Fibroblast of lung (primary cell): ENCODE results near the gene TMEM132D. TPM values are rescaled to one million over a fixed set of nuclear protein-coding genes. Genes with fewer than 3 reads are reported as not detected.
"Not testable (repeated sequence)": the region's sequence is repeated elsewhere in the genome, so short reads cannot be mapped to it uniquely, and the experiment has no call there.

ENCODE experiments used
- DNase-seq, 2 donors: peaks; one replicate each; pipeline versions ENCODE4 v3.0.0 to v3.0.0-alpha.2; 2010; ENCODE audit warnings: low read depth in 2 of 2
- H2AFZ ChIP-seq: 2 replicates; pipeline ENCODE4 v1.5.1; 2012; ENCODE audit warnings: low read length, control low read depth, inconsistent platforms
- H3K27ac ChIP-seq: 2 replicates; pipeline ENCODE4 v1.5.1; 2011; ENCODE audit warnings: low read length, control low read depth; ENCODE audit not compliant: insufficient read depth
- H3K27me3 ChIP-seq: 2 replicates; pipeline ENCODE4 v1.5.1; 2011; ENCODE audit warnings: mild to moderate bottlenecking, low read length; ENCODE audit not compliant: control insufficient read depth, insufficient read depth
- H3K36me3 ChIP-seq: 2 replicates; pipeline ENCODE4 v1.5.1; 2011; ENCODE audit warnings: low read length; ENCODE audit not compliant: control insufficient read depth, insufficient read depth
- H3K4me1 ChIP-seq: 2 replicates; pipeline ENCODE4 v1.5.1; 2011; ENCODE audit warnings: low read length; ENCODE audit not compliant: control insufficient read depth, insufficient read depth; ENCODE audit errors: extremely low read depth
- H3K4me2 ChIP-seq: 2 replicates; pipeline ENCODE4 v1.5.1; 2011; ENCODE audit warnings: low read length, control low read depth; ENCODE audit not compliant: insufficient read depth; ENCODE audit errors: extremely low read depth
- H3K4me3 ChIP-seq, 4 experiments: fragments of 200-600 bp in 1 of 4; sonication (generic) in 1 of 4; replicated peaks in 1 of 4; 2 replicates each; pipeline ENCODE4 v1.5.1; 2011 to 2016; ENCODE audit warnings: low read length in 4 of 4, low read depth in 3 of 4, mild to moderate bottlenecking in 3 of 4, control low read depth in 2 of 4, inconsistent platforms in 1 of 4, mixed read lengths in 1 of 4; ENCODE audit not compliant: insufficient read depth in 1 of 4; ENCODE audit errors: control extremely low read depth in 1 of 4
- H3K79me2 ChIP-seq: 2 replicates; pipeline ENCODE4 v1.5.1; 2012; ENCODE audit warnings: mild to moderate bottlenecking, low read length, inconsistent platforms; ENCODE audit not compliant: control insufficient read depth, insufficient read depth
- H3K9ac ChIP-seq: 2 replicates; pipeline ENCODE4 v1.5.1; 2011; ENCODE audit warnings: mild to moderate bottlenecking, low read length, control low read depth; ENCODE audit not compliant: insufficient read depth
- H3K9me3 ChIP-seq: 2 replicates; pipeline ENCODE4 v1.5.1; 2012; ENCODE audit warnings: low read depth, low read length; ENCODE audit not compliant: control insufficient read depth, insufficient read depth
- H4K20me1 ChIP-seq: 2 replicates; pipeline ENCODE4 v1.5.1; 2011; ENCODE audit warnings: low read length; ENCODE audit not compliant: control insufficient read depth, insufficient read depth; ENCODE audit errors: extremely low read depth
- EZH2 ChIP-seq: IDR thresholded peaks from 2 replicates; pipeline ENCODE4 v1.5.1; 2012; ENCODE audit warnings: low read length, control low read depth, mild to moderate bottlenecking; ENCODE audit errors: missing control alignments
- polyA plus RNA-seq, 2 donors: library from polyadenylated mRNA; depleted of rRNA in 1 of 2; stranded (reverse) in 1 of 2; unstranded in 1 of 2; fragments of >200 nt; gene quantifications; 2 replicates each; pipeline ENCODE4 v1.2.1, GENCODE V29; 2011 to 2012; ENCODE audit warnings: missing spikeins in 1 of 2
- total RNA-seq: library from RNA; depleted of rRNA; stranded (reverse); fragments of >200 nt; gene quantifications from 2 replicates; pipeline ENCODE4 v1.2.1, GENCODE V29; 2014
- TF ChIP-seq, protein P1 (sequence below), 2 donors: IDR thresholded peaks in 1 of 2; conservative IDR thresholded peaks in 1 of 2; 1 replicate in 1 of 2; 2 replicates in 1 of 2; pipeline ENCODE4 v1.5.1; 2011 to 2012; ENCODE audit warnings: low read length in 2 of 2, control low read depth in 1 of 2, inconsistent platforms in 1 of 2, low read depth in 1 of 2, mild to moderate bottlenecking in 1 of 2

Gene TMEM132D
- total and polyA plus RNA-seq, 2 donors (not counting 1 experiment from before 2014, with no cell fraction given): not detected

GRCh38 chr12:129900306-129900705 is 3.5 kb downstream of the TMEM132D start:
- no peak overlapping the region for H3K9ac ChIP-seq
- TF ChIP-seq EZH2: no peak
- TF ChIP-seq, protein P1, sequence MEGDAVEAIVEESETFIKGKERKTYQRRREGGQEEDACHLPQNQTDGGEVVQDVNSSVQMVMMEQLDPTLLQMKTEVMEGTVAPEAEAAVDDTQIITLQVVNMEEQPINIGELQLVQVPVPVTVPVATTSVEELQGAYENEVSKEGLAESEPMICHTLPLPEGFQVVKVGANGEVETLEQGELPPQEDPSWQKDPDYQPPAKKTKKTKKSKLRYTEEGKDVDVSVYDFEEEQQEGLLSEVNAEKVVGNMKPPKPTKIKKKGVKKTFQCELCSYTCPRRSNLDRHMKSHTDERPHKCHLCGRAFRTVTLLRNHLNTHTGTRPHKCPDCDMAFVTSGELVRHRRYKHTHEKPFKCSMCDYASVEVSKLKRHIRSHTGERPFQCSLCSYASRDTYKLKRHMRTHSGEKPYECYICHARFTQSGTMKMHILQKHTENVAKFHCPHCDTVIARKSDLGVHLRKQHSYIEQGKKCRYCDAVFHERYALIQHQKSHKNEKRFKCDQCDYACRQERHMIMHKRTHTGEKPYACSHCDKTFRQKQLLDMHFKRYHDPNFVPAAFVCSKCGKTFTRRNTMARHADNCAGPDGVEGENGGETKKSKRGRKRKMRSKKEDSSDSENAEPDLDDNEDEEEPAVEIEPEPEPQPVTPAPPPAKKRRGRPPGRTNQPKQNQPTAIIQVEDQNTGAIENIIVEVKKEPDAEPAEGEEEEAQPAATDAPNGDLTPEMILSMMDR (conservative IDR thresholded peaks at IDR 0.05 in 1 of 2, IDR thresholded peaks at IDR 0.05 in 1 of 2; ENCODE audit: low read depth in 1 of 2, low read length in 2 of 2): no peak

GRCh38 chr12:129899045-129899444 is 4.8 kb downstream of the TMEM132D start:
- not testable (repeated sequence) for H3K36me3 ChIP-seq, H3K27me3 ChIP-seq, H3K9ac ChIP-seq, H3K4me1 ChIP-seq, H3K79me2 ChIP-seq, H3K9me3 ChIP-seq, H3K4me2 ChIP-seq, DNase-seq, H3K27ac ChIP-seq, H4K20me1 ChIP-seq, H2AFZ ChIP-seq, H3K4me3 ChIP-seq

More at GRCh38 chr12:129900306-129900705, 3.5 kb downstream of the TMEM132D start:
- H3K79me2 ChIP-seq: no peaks in the 10 kb centered on the region
- no peak overlapping the region for H3K4me2 ChIP-seq
- no peaks in the 10 kb centered on the region for H3K36me3 ChIP-seq
- H4K20me1 ChIP-seq: no peaks in the 10 kb centered on the region
- H3K4me1 ChIP-seq: no peaks in the 10 kb centered on the region
- DNase-seq: no peak
- no peaks in the 10 kb centered on the region for H3K9me3 ChIP-seq
- H2AFZ ChIP-seq: no peak overlapping the region
- no peaks in the 10 kb centered on the region for H3K27me3 ChIP-seq
- no peak overlapping the region for H3K4me3 ChIP-seq
- H3K27ac ChIP-seq: no peak overlapping the region

DNA sequence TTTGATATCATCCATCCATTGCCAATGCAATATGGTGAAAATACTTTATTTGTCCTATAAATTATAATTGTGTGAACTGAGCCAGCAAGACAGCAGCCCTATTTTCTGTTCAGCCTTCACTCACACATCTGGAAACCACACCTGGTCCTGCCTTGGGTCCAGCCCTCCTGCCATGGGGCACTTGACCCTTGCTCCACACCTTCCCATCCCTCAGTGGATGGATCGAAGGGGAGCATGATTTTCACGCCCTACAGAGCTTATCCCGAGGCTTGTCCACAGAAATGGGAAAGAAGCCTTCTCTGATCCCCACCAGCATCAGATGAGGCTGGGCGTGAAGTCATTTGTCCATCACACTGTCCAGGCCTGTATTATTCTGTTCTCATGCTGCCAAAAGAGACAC is 10.1 kb downstream of the TMEM132D start:
- no peak overlapping the region for H3K27ac ChIP-seq
- no peak overlapping the region for H3K4me2 ChIP-seq
- H3K4me3 ChIP-seq: no peak overlapping the region
- no peaks in the 10 kb centered on the region for H3K79me2 ChIP-seq
- no peak for TF ChIP-seq EZH2
- TF ChIP-seq, protein P1 (conservative IDR thresholded peaks at IDR 0.05 in 1 of 2, IDR thresholded peaks at IDR 0.05 in 1 of 2; ENCODE audit: low read depth in 1 of 2, low read length in 2 of 2): no peak
- H2AFZ ChIP-seq: no peak overlapping the region
- no peaks in the 10 kb centered on the region for H3K9me3 ChIP-seq
- H3K9ac ChIP-seq: no peak overlapping the region
- no peaks in the 10 kb centered on the region for H3K4me1 ChIP-seq
- DNase-seq: no peak
- no peaks in the 10 kb centered on the region for H3K27me3 ChIP-seq
- H3K36me3 ChIP-seq: no peaks in the 10 kb centered on the region
- H4K20me1 ChIP-seq: no peaks in the 10 kb centered on the region
